ENCODE measurements around the gene CMC2. TPM values are rescaled to one million over a fixed set of nuclear protein-coding genes. Genes with fewer than 3 reads are reported as not detected.

Gene CMC2
- total RNA-seq (2022; extraction: Qiagen RNA extraction): 111 to 131 TPM (median 114 TPM) in 5 replicates

GRCh38 chr16:81006813-81007695 is at the start of gene CMC2, which contains the start of gene CENPN:
CMC2 (minus strand) TSS chr16:81006885; CDS start chr16:80997394, 9,491 bp downstream.
CENPN (plus strand) TSS chr16:81007214; CDS start chr16:81011940, 4,726 bp downstream.

GRCh38 chr16:81035398-81035974 is 28.8 kb upstream of the CMC2 start, which contains the start of gene ATMIN:
ATMIN (plus strand) TSS chr16:81035842; CDS start chr16:81035871, 29 bp downstream.

Other genes with a start within 250 kb of the CMC2 start
- gene CDYL2, start 202.3 kb downstream of the CMC2 start, total RNA-seq (2022; extraction: Qiagen RNA extraction): 0.34 to 0.61 TPM (median 0.41 TPM) in 5 replicates
- gene CENPN, start 329 bp upstream of the CMC2 start, total RNA-seq (2022; extraction: Qiagen RNA extraction): 62.7 to 117 TPM (median 67.6 TPM) in 5 replicates
- gene ATMIN, start 29.0 kb upstream of the CMC2 start, total RNA-seq (2022; extraction: Qiagen RNA extraction): 28.2 to 31.8 TPM (median 30.5 TPM) in 5 replicates
- 0.37 to 1.2 TPM (median 0.80 TPM) in 5 replicates for gene C16orf46, start 70.4 kb upstream of the CMC2 start, total RNA-seq (2022; extraction: Qiagen RNA extraction)
- gene GCSH, start 89.5 kb upstream of the CMC2 start, total RNA-seq (2022; extraction: Qiagen RNA extraction): 45.3 to 64.1 TPM (median 57.4 TPM) in 5 replicates
- 0.66 to 1.4 TPM (median 0.82 TPM) in 5 replicates for gene BCO1, start 231.8 kb upstream of the CMC2 start, total RNA-seq (2022; extraction: Qiagen RNA extraction)